OCI-LY7 (cell line): ENCODE results near the gene ARPC4.

ENCODE experiments used
- CTCF ChIP-seq: fragments of 200-600 bp; sonication (generic); conservative IDR thresholded peaks from 2 replicates; pipeline ENCODE4 v1.5.1; 2014; ENCODE audit warnings: mild to moderate bottlenecking, antibody characterized with exemption, low read length, moderate library complexity, mixed read lengths
- EZH2phosphoT487 ChIP-seq: fragments of 200-600 bp; sonication (generic); IDR thresholded peaks from 2 replicates; pipeline ENCODE4 v1.6.1; 2018; ENCODE audit warnings: low read depth, borderline replicate concordance, mild to moderate bottlenecking, mixed run types, antibody characterized with exemption, low read length, moderate library complexity, mixed read lengths

GRCh38 chr3:9820543-9820942 is 27.7 kb downstream of the ARPC4 start:
- TF ChIP-seq CTCF (no peak), EZH2phosphoT487 (no peak)
